ENCODE measurements around the gene PNLIPRP2. TPM values are rescaled to one million over a fixed set of nuclear protein-coding genes. Genes with fewer than 3 reads are reported as not detected.

Gene PNLIPRP2
- total RNA-seq, 1 experiment from 2014 or later: 0.24 TPM

- no peaks in the 10 kb centered on the region for H3K4me1 ChIP-seq (ENCODE audit: insufficient read depth, low read length)
- no peak overlapping the region for H2AK5ac ChIP-seq (ENCODE audit: insufficient read length, low read length)
- no peaks in the 10 kb centered on the region for H4K20me1 ChIP-seq (ENCODE audit: control insufficient read depth, insufficient read depth, insufficient read length)
- no peaks in the 10 kb centered on the region for H3K27me3 ChIP-seq (ENCODE audit: insufficient read depth, low read length)
- no peak overlapping the region for H2BK120ac ChIP-seq (ENCODE audit: low read depth, low read length, poor library complexity, severe bottlenecking)
- H4K5ac ChIP-seq (ENCODE audit: insufficient read length, low read depth, low read length): no peak overlapping the region
- TF ChIP-seq CTCF (conservative IDR thresholded peaks at IDR 0.05): no peak
- H2AFZ ChIP-seq (ENCODE audit: low read length): no peak overlapping the region
- DNase-seq: no peak
- H2BK5ac ChIP-seq (ENCODE audit: insufficient read length, low read length): no peak overlapping the region
- no peak overlapping the region for H3K27ac Mint-ChIP-seq
- no peak overlapping the region for H3K23ac ChIP-seq (ENCODE audit: insufficient read length, low read depth, low read length)
- H3K56ac ChIP-seq (ENCODE audit: insufficient read length, low read depth, low read length): no peak overlapping the region
- H2BK12ac ChIP-seq (ENCODE audit: insufficient read length, low read depth, low read length): no peak overlapping the region
- no peak overlapping the region for H3K4ac ChIP-seq (ENCODE audit: low read depth, low read length)
- no peak overlapping the region for H3K4me2 ChIP-seq (ENCODE audit: insufficient read depth, insufficient read length, low read length)
- peaks cover 0 to 2% of the 10 kb centered on the region in 2 experiments; a peak in 2 of 4 replicates for H3K4me1 Mint-ChIP-seq
- no peak overlapping the region for H3K9ac ChIP-seq (ENCODE audit: extremely low read depth, insufficient read length, low read length)
- WGBS (ENCODE audit: extremely low coverage, insufficient read length, low lambda C conversion rate): no CpG with 5 or more reads among the region's 2 CpGs
- no peaks in the 10 kb centered on the region for H3K79me2 ChIP-seq (ENCODE audit: insufficient read depth, low read length)
- no peaks in the 10 kb centered on the region for H3K9me3 ChIP-seq (ENCODE audit: control insufficient read depth, low read depth, low read length)
- no peak overlapping the region for H4K8ac ChIP-seq (replicated peaks; ENCODE audit: insufficient read length, low read depth, low read length)
- H3K27ac ChIP-seq (ENCODE audit: insufficient read length, low read depth, low read length): no peak overlapping the region
- H4K91ac ChIP-seq (ENCODE audit: insufficient read length, low read depth, low read length): no peak overlapping the region
- H3K79me1 ChIP-seq (ENCODE audit: insufficient read depth, low read depth, low read length, poor library complexity, severe bottlenecking): no peaks in the 10 kb centered on the region
- H3K36me3 Mint-ChIP-seq (ENCODE audit: insufficient read depth in 1 of 3, low read depth in 3 of 3): no peaks in the 10 kb centered on the region
- H3T11ph ChIP-seq (ENCODE audit: low read length): no peak overlapping the region
- peaks cover 2% of the 10 kb centered on the region for H3K27me3 Mint-ChIP-seq (ENCODE audit: low read depth)
- no peak overlapping the region for H3K4me3 Mint-ChIP-seq
- H3K18ac ChIP-seq (ENCODE audit: insufficient read length, low read depth, low read length): no peak overlapping the region
- no peak overlapping the region for H3K14ac ChIP-seq (ENCODE audit: insufficient read depth, low read length)
- H2BK15ac ChIP-seq (ENCODE audit: low read depth, low read length): no peak overlapping the region
- H3K23me2 ChIP-seq (ENCODE audit: insufficient read length, low read depth, low read length, poor library complexity, severe bottlenecking): no peaks in the 10 kb centered on the region
- H3K9me3 Mint-ChIP-seq: peaks cover 0 to under 1% of the 10 kb centered on the region in 2 experiments; a peak in 2 of 5 replicates
- no peak overlapping the region for H2BK20ac ChIP-seq (ENCODE audit: low read depth, low read length, poor library complexity, severe bottlenecking)
These were observed 34.8 kb downstream of the PNLIPRP2 start for GRCh38 chr10:116655568-116655967.
